MCF 10A (cell line): Measurements from ENCODE around the gene FOXK1. TPM values are rescaled to one million over a fixed set of nuclear protein-coding genes. Genes with fewer than 3 reads are reported as not detected.
A peak's percentile ranks its signal among the peaks of the same experiment; 100 is the strongest.

Experiments
- BruUV-seq: library from RNA; stranded (reverse); fragments of 400-500 nt; replicated peaks from 2 replicates; lab custom pipeline; 2021; lab: Mats Ljungman, UMichigan
- CTCF ChIA-PET: fragments of 300-600 bp; sonication (Branson Sonifier 250); formaldehyde crosslinking; extraction: SDS; loops from one replicate; lab custom pipeline; 2021; ENCODE audit warnings: antibody characterized with exemption, inconsistent platforms; lab: Yijun Ruan, JAX
- POLR2A ChIA-PET: fragments of 300-600, 350-650 bp; sonication (Branson Sonifier 250); formaldehyde crosslinking; extraction: SDS; loops from one replicate; lab custom pipeline; 2020; ENCODE audit warnings: antibody characterized with exemption, inconsistent platforms; lab: Yijun Ruan, JAX
- DNase-seq: peaks from one replicate; pipeline ENCODE4 v3.0.0-alpha.2; 2018; ENCODE audit not compliant: unreplicated experiment
- H3K27ac Mint-ChIP-seq: one replicate; pipeline ENCODE4 v1.8.0; 2022; ENCODE audit warnings: mild to moderate bottlenecking, low read depth, mixed read lengths; ENCODE audit not compliant: unreplicated experiment
- H3K27me3 Mint-ChIP-seq: one replicate; pipeline ENCODE4 v1.8.0; 2022; ENCODE audit warnings: mixed read lengths; ENCODE audit not compliant: insufficient read depth, unreplicated experiment
- H3K36me3 Mint-ChIP-seq: one replicate; pipeline ENCODE4 v1.8.0; 2022; ENCODE audit warnings: mild to moderate bottlenecking, moderate library complexity, mixed read lengths; ENCODE audit not compliant: insufficient read depth, unreplicated experiment
- H3K4me1 Mint-ChIP-seq: one replicate; pipeline ENCODE4 v1.8.0; 2022; ENCODE audit warnings: mixed read lengths; ENCODE audit not compliant: insufficient read depth, unreplicated experiment
- H3K4me3 Mint-ChIP-seq: one replicate; pipeline ENCODE4 v1.8.0; 2022; ENCODE audit warnings: mild to moderate bottlenecking, moderate library complexity, mixed read lengths; ENCODE audit not compliant: unreplicated experiment
- H3K9me3 Mint-ChIP-seq: one replicate; pipeline ENCODE4 v1.8.0; 2022; ENCODE audit warnings: mixed read lengths; ENCODE audit not compliant: unreplicated experiment
- CTCF ChIP-seq: fragments of 200-600 bp; IDR thresholded peaks from one replicate; pipeline ENCODE4 v1.8.0; 2022; ENCODE audit warnings: antibody characterized with exemption, mild to moderate bottlenecking; ENCODE audit not compliant: unreplicated experiment
- intact Hi-C: fragments of 100-400 bp; cut with micrococcal nuclease; formaldehyde crosslinking; loops from 2 replicates; pipeline ENCODE4 v1.14.1; 2022
- total RNA-seq: library from RNA; stranded (reverse); gene quantifications from 2 replicates; pipeline ENCODE4 v1.2.3, GENCODE V29; 2022

FOXK1 gene
- total RNA-seq, 1 experiment from 2014 or later, result 37.7 TPM

- no peak for TF ChIP-seq CTCF
- no TSS peak for BruUV-seq
- Mint-ChIP-seq H3K27ac (no peak overlapping the region), H3K36me3 (peaks cover 44% of the 10 kb centered on the region), H3K4me1 (peaks cover 20% of the 10 kb centered on the region), H3K4me3 (no peak overlapping the region), H3K27me3 (no peaks in the 10 kb centered on the region), H3K9me3 (no peaks in the 10 kb centered on the region)
- intact Hi-C loops, result loop anchor here (2.0 kb wide), 1 partner anchor 31 kb away; no protein-coding TSS in a partner anchor
- ChIA-PET CTCF (interaction anchor here (0.7 kb wide), 1 partner anchor 61 kb away, joined by 3 read pairs; the partner anchor contains the start of gene AP5Z1), POLR2A (interaction anchor here (1.2 to 1.9 kb wide), 4 partner anchors 31 to 73 kb away, joined by 3 to 13 read pairs (median 12); partner anchors contain the start of gene AP5Z1)
- DNase-seq, result no peak
These were observed 32.1 kb downstream of the FOXK1 start for GRCh38 chr7:4714161-4714700.

- intact Hi-C loops, result loop anchor here (2.0 kb wide), 1 partner anchor 30 kb away; no protein-coding TSS in a partner anchor
- Mint-ChIP-seq H3K36me3 (peaks cover 48% of the 10 kb centered on the region), H3K9me3 (no peaks in the 10 kb centered on the region), H3K4me1 (peaks cover 20% of the 10 kb centered on the region), H3K4me3 (peak overlapping the region; percentile 56), H3K27ac (peak overlapping the region; percentile 20), H3K27me3 (no peaks in the 10 kb centered on the region)
- POLR2A ChIA-PET, result interaction anchor here (0.5 to 1.9 kb wide), 14 partner anchors 11 to 1957 kb away, joined by 3 to 13 read pairs (median 4); partner anchors contain the start of gene AP5Z1
- no TSS peak for BruUV-seq
- DNase-seq, result no peak
- CTCF ChIA-PET, result interaction anchor here (0.6 to 0.7 kb wide), 2 partner anchors 61 to 72 kb away, joined by 3 read pairs; partner anchors contain the start of gene AP5Z1
- TF ChIP-seq CTCF, result no peak
These were observed 32.8 kb downstream of the FOXK1 start for GRCh38 chr7:4714767-4715409.

- Mint-ChIP-seq H3K27me3 (no peaks in the 10 kb centered on the region), H3K4me1 (peaks cover 20% of the 10 kb centered on the region), H3K4me3 (peak overlapping the region; percentile 56), H3K27ac (peak overlapping the region; percentile 20), H3K9me3 (no peaks in the 10 kb centered on the region), H3K36me3 (peaks cover 52% of the 10 kb centered on the region)
- intact Hi-C loops, result loop anchor here (2.0 kb wide), 1 partner anchor 29 kb away; no protein-coding TSS in a partner anchor
- BruUV-seq, result no TSS peak
- CTCF ChIA-PET, result interaction anchor here (0.6 kb wide), 1 partner anchor 72 kb away, joined by 3 read pairs; no protein-coding TSS in a partner anchor
- no peak for TF ChIP-seq CTCF
- POLR2A ChIA-PET, result interaction anchor here (0.5 to 1.9 kb wide), 14 partner anchors 10 to 1958 kb away, joined by 3 to 13 read pairs (median 4); partner anchors contain the start of gene AP5Z1
- DNase-seq, result peak; percentile 96
These were observed 33.3 kb downstream of the FOXK1 start for GRCh38 chr7:4715410-4715776.
